ENCODE data around the gene C3orf52.

The C3orf52 gene

GRCh38 chr3:112083239-112083638 lies 3.0 kb upstream of the C3orf52 start:
- H2AFZ ChIP-seq (ENCODE audit: low read length) = no peak overlapping the region
- H4K20me1 ChIP-seq (ENCODE audit: insufficient read depth, low read length, poor library complexity, severe bottlenecking) = no peaks in the 10 kb centered on the region

GRCh38 chr3:112084980-112085705 lies 1.0 kb upstream of the C3orf52 start:
- Histone ChIP-seq H3K79me2 (ENCODE audit: insufficient read depth, low read length) (no peaks in the 10 kb centered on the region), H2AFZ (ENCODE audit: low read length) (no peak overlapping the region), H3K36me3 (ENCODE audit: insufficient read depth, low read length) (no peaks in the 10 kb centered on the region), H4K20me1 (ENCODE audit: insufficient read depth, low read length, poor library complexity, severe bottlenecking) (no peaks in the 10 kb centered on the region), H3K27me3 (ENCODE audit: insufficient read depth, low read length, poor library complexity, severe bottlenecking) (peaks cover 98% of the 10 kb centered on the region), H3K4me1 (ENCODE audit: insufficient read depth, low read length, poor library complexity, severe bottlenecking) (peaks cover 5% of the 10 kb centered on the region), H3K9me3 (ENCODE audit: insufficient read depth, low read depth, low read length) (no peaks in the 10 kb centered on the region), H3K4me2 (ENCODE audit: low read depth, low read length, poor library complexity, severe bottlenecking) (no peak overlapping the region), H3K4me3 (ENCODE audit: low read length, poor library complexity, severe bottlenecking) (no peak overlapping the region), H3F3A (ENCODE audit: low read depth) (no peaks in the 10 kb centered on the region), H3K9ac (ENCODE audit: low read depth, low read length, poor library complexity, severe bottlenecking) (no peak overlapping the region), H3K9me2 (replicated peaks; ENCODE audit: low read depth, low read length) (no peaks in the 10 kb centered on the region)
- no peak for TF ChIP-seq EZH2phosphoT487 (IDR thresholded peaks at IDR 0.05; ENCODE audit: borderline replicate concordance)
- no peak for TF ChIP-seq CTCF (conservative IDR thresholded peaks at IDR 0.05; ENCODE audit: low read length)

More at GRCh38 chr3:112083239-112083638, 3.0 kb upstream of the C3orf52 start:
- Histone ChIP-seq H3K9ac (ENCODE audit: low read depth, low read length, poor library complexity, severe bottlenecking) (no peak overlapping the region), H3K9me2 (replicated peaks; ENCODE audit: low read depth, low read length) (no peaks in the 10 kb centered on the region), H3K27me3 (ENCODE audit: insufficient read depth, low read length, poor library complexity, severe bottlenecking) (peaks cover 98% of the 10 kb centered on the region), H3K4me2 (ENCODE audit: low read depth, low read length, poor library complexity, severe bottlenecking) (no peak overlapping the region), H3F3A (ENCODE audit: low read depth) (no peaks in the 10 kb centered on the region), H3K79me2 (ENCODE audit: insufficient read depth, low read length) (no peaks in the 10 kb centered on the region), H3K4me3 (ENCODE audit: low read length, poor library complexity, severe bottlenecking) (no peak overlapping the region), H3K4me1 (ENCODE audit: insufficient read depth, low read length, poor library complexity, severe bottlenecking) (no peaks in the 10 kb centered on the region), H3K9me3 (ENCODE audit: insufficient read depth, low read depth, low read length) (no peaks in the 10 kb centered on the region), H3K36me3 (ENCODE audit: insufficient read depth, low read length) (no peaks in the 10 kb centered on the region)
- TF ChIP-seq EZH2phosphoT487 (IDR thresholded peaks at IDR 0.05; ENCODE audit: borderline replicate concordance) (no peak), CTCF (conservative IDR thresholded peaks at IDR 0.05; ENCODE audit: low read length) (no peak)

GRCh38 chr3:112085735-112086075 lies 484 bp upstream of the C3orf52 start:
- no peaks in the 10 kb centered on the region for H3K9me3 ChIP-seq (ENCODE audit: insufficient read depth, low read depth, low read length)
- H3K9me2 ChIP-seq (replicated peaks; ENCODE audit: low read depth, low read length) = no peaks in the 10 kb centered on the region
- H3K36me3 ChIP-seq (ENCODE audit: insufficient read depth, low read length) = no peaks in the 10 kb centered on the region
- no peaks in the 10 kb centered on the region for H3K79me2 ChIP-seq (ENCODE audit: insufficient read depth, low read length)
- no peak overlapping the region for H3K4me3 ChIP-seq (ENCODE audit: low read length, poor library complexity, severe bottlenecking)
- no peaks in the 10 kb centered on the region for H3F3A ChIP-seq (ENCODE audit: low read depth)
- TF ChIP-seq EZH2phosphoT487 (IDR thresholded peaks at IDR 0.05; ENCODE audit: borderline replicate concordance) (no peak), CTCF (conservative IDR thresholded peaks at IDR 0.05; ENCODE audit: low read length) (no peak)
- no peak overlapping the region for H2AFZ ChIP-seq (ENCODE audit: low read length)
- no peak overlapping the region for H3K9ac ChIP-seq (ENCODE audit: low read depth, low read length, poor library complexity, severe bottlenecking)
- peak overlapping the region; percentile 52 for H3K4me2 ChIP-seq (ENCODE audit: low read depth, low read length, poor library complexity, severe bottlenecking)
- H3K4me1 ChIP-seq (ENCODE audit: insufficient read depth, low read length, poor library complexity, severe bottlenecking) = peaks cover 7% of the 10 kb centered on the region
- peaks cover 92% of the 10 kb centered on the region for H3K27me3 ChIP-seq (ENCODE audit: insufficient read depth, low read length, poor library complexity, severe bottlenecking)
- H4K20me1 ChIP-seq (ENCODE audit: insufficient read depth, low read length, poor library complexity, severe bottlenecking) = no peaks in the 10 kb centered on the region
